Measurements from ENCODE around the gene RMP24.

RMP24 gene

DNA sequence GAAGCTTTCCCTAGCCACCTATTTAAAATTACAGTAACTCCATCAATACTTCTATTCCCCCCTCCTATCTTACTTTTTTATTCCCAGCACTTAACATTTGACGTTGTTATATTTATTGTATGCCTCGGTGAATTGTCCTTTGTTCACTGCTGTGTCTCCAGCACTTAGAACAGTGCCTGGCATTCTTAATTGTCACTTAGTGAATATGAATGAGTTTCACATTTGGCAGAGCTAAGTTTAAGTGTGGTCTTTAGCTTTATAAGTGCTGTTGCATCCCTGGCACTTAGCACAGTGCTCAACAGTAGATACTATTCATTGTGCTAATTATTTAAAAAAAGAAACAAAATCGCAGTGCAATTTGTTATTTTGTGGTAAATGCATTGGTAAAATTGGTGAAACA, 1.7 kb downstream of the RMP24 start:
- no peak overlapping the region for H3K27ac ChIP-seq
- H3K4me1 ChIP-seq: peaks cover 0 to 21% (median 15%) of the 10 kb centered on the region in 4 donors
- no peaks in the 10 kb centered on the region for H3K27me3 ChIP-seq
- intact Hi-C loops (cut with DNase I; ENCODE audit: low total_unique reads): loop anchor here (5.0 kb wide), 1 partner anchor 853 kb away; the partner anchor contains the start of genes KIAA1328 and TPGS2
- no peaks in the 10 kb centered on the region for H3K9me3 ChIP-seq
- no peak for DNase-seq
- peaks cover 27 to 41% (median 35%) of the 10 kb centered on the region in 3 donors for H3K36me3 ChIP-seq
- no peak overlapping the region for H3K4me3 ChIP-seq
- TF ChIP-seq, protein P1, sequence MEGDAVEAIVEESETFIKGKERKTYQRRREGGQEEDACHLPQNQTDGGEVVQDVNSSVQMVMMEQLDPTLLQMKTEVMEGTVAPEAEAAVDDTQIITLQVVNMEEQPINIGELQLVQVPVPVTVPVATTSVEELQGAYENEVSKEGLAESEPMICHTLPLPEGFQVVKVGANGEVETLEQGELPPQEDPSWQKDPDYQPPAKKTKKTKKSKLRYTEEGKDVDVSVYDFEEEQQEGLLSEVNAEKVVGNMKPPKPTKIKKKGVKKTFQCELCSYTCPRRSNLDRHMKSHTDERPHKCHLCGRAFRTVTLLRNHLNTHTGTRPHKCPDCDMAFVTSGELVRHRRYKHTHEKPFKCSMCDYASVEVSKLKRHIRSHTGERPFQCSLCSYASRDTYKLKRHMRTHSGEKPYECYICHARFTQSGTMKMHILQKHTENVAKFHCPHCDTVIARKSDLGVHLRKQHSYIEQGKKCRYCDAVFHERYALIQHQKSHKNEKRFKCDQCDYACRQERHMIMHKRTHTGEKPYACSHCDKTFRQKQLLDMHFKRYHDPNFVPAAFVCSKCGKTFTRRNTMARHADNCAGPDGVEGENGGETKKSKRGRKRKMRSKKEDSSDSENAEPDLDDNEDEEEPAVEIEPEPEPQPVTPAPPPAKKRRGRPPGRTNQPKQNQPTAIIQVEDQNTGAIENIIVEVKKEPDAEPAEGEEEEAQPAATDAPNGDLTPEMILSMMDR (IDR thresholded peaks at IDR 0.05): no peak

DNA sequence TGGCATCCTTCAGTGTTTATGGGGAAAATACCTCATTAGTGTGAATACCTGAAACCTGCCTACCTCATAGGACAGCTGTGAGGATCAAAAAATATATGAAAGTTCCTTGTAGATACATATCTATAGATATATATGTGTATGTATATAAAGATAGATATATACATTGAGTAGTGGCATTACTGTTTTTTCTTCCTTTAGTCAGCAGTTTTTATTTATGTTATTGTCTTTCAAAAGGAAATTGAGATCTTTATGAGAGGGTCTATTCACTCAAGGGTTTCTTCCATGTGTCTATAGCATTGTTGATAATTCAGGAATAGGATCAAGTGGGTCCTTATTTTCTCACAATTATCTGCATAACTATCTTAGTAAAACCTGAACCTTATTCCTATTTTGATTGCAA, 6.6 kb downstream of the RMP24 start:
- H3K4me1 ChIP-seq: peaks cover 0 to 3% (median under 1%) of the 10 kb centered on the region in 4 donors
- intact Hi-C loops (cut with DNase I; ENCODE audit: low total_unique reads): no loop called here
- peaks cover 53 to 73% (median 65%) of the 10 kb centered on the region in 3 donors for H3K36me3 ChIP-seq
- H3K9me3 ChIP-seq: no peaks in the 10 kb centered on the region
- TF ChIP-seq, protein P1 (IDR thresholded peaks at IDR 0.05): no peak
- no peak for DNase-seq
- no peaks in the 10 kb centered on the region for H3K27me3 ChIP-seq
- no peak overlapping the region for H3K27ac ChIP-seq
- no peak overlapping the region for H3K4me3 ChIP-seq

DNA sequence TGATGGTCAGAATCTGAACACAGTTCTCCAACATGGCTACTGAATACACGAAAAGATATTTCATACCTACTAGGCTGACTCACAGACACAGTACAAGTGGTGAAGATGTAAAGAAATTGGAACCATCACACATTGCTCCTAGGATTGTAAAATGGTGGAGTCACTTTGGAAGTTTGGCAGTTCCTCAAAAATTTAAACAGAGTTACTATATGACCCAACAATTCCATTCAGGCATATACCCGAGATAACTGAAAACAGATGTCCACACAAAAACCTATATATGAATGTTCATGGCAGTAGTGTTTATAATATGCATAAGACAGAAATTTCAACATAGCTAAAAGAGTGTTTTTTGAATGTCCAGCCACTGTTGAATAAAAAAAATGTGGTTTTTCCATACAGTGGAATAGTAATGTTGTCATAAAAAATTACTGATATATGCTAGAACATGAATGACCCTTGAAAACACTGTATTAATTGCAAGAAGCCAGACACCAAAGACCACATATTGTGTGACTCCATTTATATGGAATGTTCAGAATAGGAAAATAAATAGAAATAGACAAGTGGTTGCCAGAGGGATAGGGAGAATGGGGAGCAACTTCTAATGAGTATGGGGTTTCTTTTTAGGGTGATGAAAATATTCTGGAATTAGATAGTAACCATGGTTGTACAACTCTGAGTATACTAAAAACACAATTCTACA, 10.1 kb downstream of the RMP24 start:
- H3K4me3 ChIP-seq: no peak overlapping the region
- H3K9me3 ChIP-seq: no peaks in the 10 kb centered on the region
- no peak for DNase-seq
- H3K36me3 ChIP-seq: peaks cover 41 to 58% (median 46%) of the 10 kb centered on the region in 3 donors
- intact Hi-C loops (cut with DNase I; ENCODE audit: low total_unique reads): no loop called here
- TF ChIP-seq, protein P1 (IDR thresholded peaks at IDR 0.05): no peak
- H3K27me3 ChIP-seq: no peaks in the 10 kb centered on the region
- no peak overlapping the region for H3K27ac ChIP-seq
- H3K4me1 ChIP-seq: no peaks in the 10 kb centered on the region

GRCh38 chr18:35983147-35983546, 10.7 kb downstream of the RMP24 start:
- intact Hi-C loops (cut with DNase I; ENCODE audit: low total_unique reads): no loop called here
- Histone ChIP-seq H3K9me3 (no peaks in the 10 kb centered on the region), H3K4me3 (no peak overlapping the region), H3K36me3 (peaks cover 36 to 54% (median 46%) of the 10 kb centered on the region in 3 donors), H3K27ac (no peak overlapping the region), H3K27me3 (no peaks in the 10 kb centered on the region), H3K4me1 (no peaks in the 10 kb centered on the region)
- no peak for DNase-seq
- TF ChIP-seq, protein P1 (IDR thresholded peaks at IDR 0.05): no peak

- no peak for DNase-seq
- Histone ChIP-seq H3K27me3 (no peaks in the 10 kb centered on the region), H3K4me1 (no peaks in the 10 kb centered on the region), H3K36me3 (peaks cover 29 to 54% (median 41%) of the 10 kb centered on the region in 3 donors), H3K4me3 (no peak overlapping the region), H3K27ac (no peak overlapping the region), H3K9me3 (no peaks in the 10 kb centered on the region)
- intact Hi-C loops (cut with DNase I; ENCODE audit: low total_unique reads): no loop called here
- TF ChIP-seq, protein P1 (IDR thresholded peaks at IDR 0.05): no peak
Measured at GRCh38 chr18:35983818-35984217, 11.3 kb downstream of the RMP24 start.
